HepG2 (cell line): ENCODE data around the gene SSC4D. TPM values are rescaled to one million over a fixed set of nuclear protein-coding genes. Genes with fewer than 3 reads are reported as not detected.

Experiments used
- ATAC-seq: fragments of 200-7000 bp; cut with Tn5 transposase; 3 replicates; pipeline ENCODE4 v1.9.1; 2020; ENCODE audit warnings: mild to moderate bottlenecking, moderate library complexity
- BruUV-seq: library from RNA; stranded (reverse); fragments of 400-500 nt; replicated peaks from 2 replicates; lab custom pipeline; 2021; lab: Mats Ljungman, UMichigan
- CTCF ChIA-PET: fragments of 300-600 bp; formaldehyde crosslinking; extraction: SDS; loops from one replicate; lab custom pipeline; 2021; ENCODE audit warnings: low total read pairs, inconsistent platforms, low intra/inter-chr PET ratio; lab: Yijun Ruan, JAX
- POLR2A ChIA-PET: fragments of 350-600 bp; sonication (Branson Sonifier 250); formaldehyde crosslinking; loops from one replicate; lab custom pipeline; 2020; ENCODE audit warnings: antibody characterized with exemption, inconsistent platforms; lab: Yijun Ruan, JAX
- DNase-seq: peaks from one replicate; pipeline ENCODE4 v3.0.0-alpha.2; 2015; ENCODE audit warnings: low spot score
- FAIRE-seq: peaks from 3 replicates; lab custom pipeline; 2011; peaks lifted over from hg19 to GRCh38; lab: Jason Lieb, UNC
- H2AFZ ChIP-seq: one replicate; pipeline ENCODE4 v1.6.1; 2011; ENCODE audit warnings: low read length, inconsistent platforms
- H3K27ac ChIP-seq: fragments of 300-600 bp; 3 replicates; pipeline ENCODE4 v1.8.0; 2011; ENCODE audit warnings: mixed run types, mild to moderate bottlenecking, mixed read lengths, low read length, inconsistent platforms; ENCODE audit not compliant: insufficient read depth; ENCODE audit errors: extremely low read length
- H3K27me3 ChIP-seq, 2 experiments: fragments of 200-600 bp in 1 of 2; 2 replicates in 1 of 2; 3 replicates in 1 of 2; pipeline versions ENCODE4 v1.6.0 to v1.8.0; 2011; ENCODE audit warnings: low read length in 2 of 2, mild to moderate bottlenecking in 2 of 2, moderate library complexity in 2 of 2, inconsistent platforms in 1 of 2; ENCODE audit not compliant: insufficient read depth in 2 of 2, control insufficient read depth in 1 of 2
- H3K36me3 ChIP-seq, 2 experiments: fragments of 200-600 bp in 1 of 2; replicated peaks in 1 of 2; 2 replicates in 1 of 2; 3 replicates in 1 of 2; pipeline versions ENCODE4 v1.5.1 to v1.8.0; 2011; ENCODE audit warnings: low read length in 2 of 2, inconsistent platforms in 1 of 2; ENCODE audit not compliant: insufficient read depth in 2 of 2, control insufficient read depth in 1 of 2
- H3K4me1 ChIP-seq: 2 replicates; pipeline ENCODE4 v1.5.1; 2012; ENCODE audit warnings: low read length, inconsistent platforms; ENCODE audit not compliant: insufficient read depth
- H3K4me2 ChIP-seq: 2 replicates; pipeline ENCODE4 v1.6.0; 2011; ENCODE audit warnings: low read depth, low read length, inconsistent platforms
- H3K4me3 ChIP-seq, 3 experiments: fragments of 200-600 bp in 1 of 3; sonication (generic), shearing (Covaris generic) in 1 of 3; replicated peaks in 1 of 3; 2 replicates each; pipeline ENCODE4 v1.5.1; 2011 to 2016; ENCODE audit warnings: low read length in 3 of 3, inconsistent platforms in 2 of 3, low read depth in 2 of 3, mild to moderate bottlenecking in 2 of 3, control low read depth in 1 of 3, mixed read lengths in 1 of 3; ENCODE audit not compliant: insufficient read depth in 1 of 3
- H3K79me2 ChIP-seq: one replicate; pipeline ENCODE4 v1.6.1; 2011; ENCODE audit warnings: low read length, inconsistent platforms; ENCODE audit not compliant: insufficient read depth
- H3K9ac ChIP-seq: 2 replicates; pipeline ENCODE4 v1.6.0; 2011; ENCODE audit warnings: mild to moderate bottlenecking, low read depth, low read length, inconsistent platforms; ENCODE audit not compliant: insufficient read depth
- H3K9me3 ChIP-seq: 2 replicates; pipeline ENCODE4 v1.5.1; 2012; ENCODE audit warnings: mild to moderate bottlenecking, low read length
- H4K20me1 ChIP-seq: 2 replicates; pipeline ENCODE4 v1.6.0; 2011; ENCODE audit warnings: inconsistent platforms, mild to moderate bottlenecking, low read length, moderate library complexity; ENCODE audit not compliant: insufficient read depth
- CENPT ChIP-seq: sonication (generic); formaldehyde crosslinking; IDR thresholded peaks from 2 replicates; pipeline ENCODE4 v1.8.0; 2022; ENCODE audit warnings: low read depth, mild to moderate bottlenecking, moderate library complexity, missing genetic modification reagents
- EZH2 ChIP-seq: conservative IDR thresholded peaks from 2 replicates; pipeline ENCODE4 v1.6.1; 2012; ENCODE audit warnings: mild to moderate bottlenecking, low read depth, low read length, moderate library complexity
- IRF2 ChIP-seq: IDR thresholded peaks from 2 replicates; pipeline ENCODE4 v1.6.1; 2018; ENCODE audit warnings: missing genetic modification reagents, missing compliant biosample characterization
- KDM4B ChIP-seq: sonication (generic); formaldehyde crosslinking; IDR thresholded peaks from 2 replicates; pipeline ENCODE4 v1.4.0; 2020; ENCODE audit warnings: missing genetic modification reagents
- KLF16 ChIP-seq, 2 experiments: sonication (generic) in 1 of 2; formaldehyde crosslinking in 1 of 2; IDR thresholded peaks; 2 replicates each; pipeline versions ENCODE4 v1.6.1 to v1.8.0; 2016 to 2023; ENCODE audit warnings: missing genetic modification reagents in 2 of 2, missing compliant biosample characterization in 1 of 2
- LBX2 ChIP-seq: sonication (generic); formaldehyde crosslinking; IDR thresholded peaks from 2 replicates; pipeline ENCODE4 v1.5.0; 2020; ENCODE audit warnings: missing genetic modification reagents, mild to moderate bottlenecking, borderline replicate concordance
- NFYB ChIP-seq: sonication (generic); formaldehyde crosslinking; IDR thresholded peaks from 2 replicates; pipeline ENCODE4 v1.4.0; 2020; ENCODE audit warnings: missing genetic modification reagents
- NFYC ChIP-seq: IDR thresholded peaks from 2 replicates; pipeline ENCODE4 v1.6.1; 2016; ENCODE audit warnings: missing genetic modification reagents, missing compliant biosample characterization
- ZFY ChIP-seq: sonication (generic); formaldehyde crosslinking; IDR thresholded peaks from 2 replicates; pipeline ENCODE4 v1.4.0; 2020; ENCODE audit warnings: missing genetic modification reagents
- ZNF121 ChIP-seq: sonication (generic); formaldehyde crosslinking; IDR thresholded peaks from 2 replicates; pipeline ENCODE4 v1.5.0; 2020; ENCODE audit warnings: mild to moderate bottlenecking, missing genetic modification reagents
- ZNF136 ChIP-seq: sonication (generic); formaldehyde crosslinking; IDR thresholded peaks from 2 replicates; pipeline ENCODE4 v1.8.1; 2022; ENCODE audit warnings: low read depth, mild to moderate bottlenecking, moderate library complexity, missing genetic modification reagents
- ZNF230 ChIP-seq: sonication (generic); formaldehyde crosslinking; IDR thresholded peaks from 2 replicates; pipeline ENCODE4 v1.4.0; 2020; ENCODE audit warnings: mild to moderate bottlenecking, missing genetic modification reagents
- ZNF737 ChIP-seq: sonication (generic); formaldehyde crosslinking; IDR thresholded peaks from 2 replicates; pipeline ENCODE4 v1.5.0; 2020; ENCODE audit warnings: missing genetic modification reagents, mild to moderate bottlenecking, borderline replicate concordance
- ZNF770 ChIP-seq: sonication (generic); formaldehyde crosslinking; IDR thresholded peaks from 2 replicates; pipeline ENCODE4 v1.5.0; 2020; ENCODE audit warnings: mild to moderate bottlenecking, missing genetic modification reagents
- ZSCAN20 ChIP-seq: sonication (generic); formaldehyde crosslinking; IDR thresholded peaks from 2 replicates; pipeline ENCODE4 v1.4.0; 2020; ENCODE audit warnings: missing genetic modification reagents, mild to moderate bottlenecking, borderline replicate concordance
- WGBS: methylation state at CpG from one replicate; pipeline ENCODE4 v1.1.6; 2017; ENCODE audit warnings: low lambda C conversion rate; 5-methylcytosine and 5-hydroxymethylcytosine counted together
- in situ Hi-C: cut with HindIII; loops from 2 replicates; pipeline ENCODE4 v1.10.0; 2017; ENCODE audit warnings: low pct_unique_long_range_greater_than_20kb; ENCODE audit not compliant: extremely low pct_ligation_motif_present
- intact Hi-C: fragments of 100-400 bp; cut with micrococcal nuclease; formaldehyde crosslinking; loops from one replicate; pipeline ENCODE4 v1.10.0; 2022; ENCODE audit not compliant: unreplicated experiment
- polyA plus RNA-seq, 8 experiments: library from polyadenylated mRNA; depleted of rRNA in 3 of 8; stranded (reverse) in 7 of 8; unstranded in 1 of 8; fragments of >200 nt; fragmentation: Illumina TruSeq in 4 of 8; extraction: Trizol in 4 of 8; gene quantifications; 2 replicates each; pipeline versions ENCODE4 v1.2.1 to v1.2.3, GENCODE V29; 2011 to 2016; ENCODE audit warnings: low read depth in 4 of 8, missing spikeins in 1 of 8, mixed read lengths in 1 of 8; ENCODE audit not compliant: insufficient read depth in 1 of 8
- total RNA-seq, 5 experiments: library from RNA; depleted of rRNA; stranded (reverse); fragments of >200 nt; fragmentation: Illumina TruSeq; extraction: Trizol; gene quantifications; 2 replicates each; pipeline ENCODE4 v1.2.3, GENCODE V29; 2016; ENCODE audit warnings: low read depth in 1 of 5
- TF ChIP-seq, protein P1 (sequence below): sonication (generic); formaldehyde crosslinking; IDR thresholded peaks from 2 replicates; pipeline ENCODE4 v1.5.1; 2020; ENCODE audit warnings: missing genetic modification reagents, mild to moderate bottlenecking, borderline replicate concordance
- TF ChIP-seq, protein P2 (sequence below): sonication (generic); formaldehyde crosslinking; IDR thresholded peaks from 2 replicates; pipeline ENCODE4 v1.5.0; 2020; ENCODE audit warnings: mild to moderate bottlenecking, missing genetic modification reagents, moderate library complexity

Gene SSC4D
- total and polyA plus RNA-seq, 2 of the 13 experiments (the other 11 are each of a cell fraction or from before 2014, with no cell fraction given) = 33.3 to 63.8 TPM

DNA sequence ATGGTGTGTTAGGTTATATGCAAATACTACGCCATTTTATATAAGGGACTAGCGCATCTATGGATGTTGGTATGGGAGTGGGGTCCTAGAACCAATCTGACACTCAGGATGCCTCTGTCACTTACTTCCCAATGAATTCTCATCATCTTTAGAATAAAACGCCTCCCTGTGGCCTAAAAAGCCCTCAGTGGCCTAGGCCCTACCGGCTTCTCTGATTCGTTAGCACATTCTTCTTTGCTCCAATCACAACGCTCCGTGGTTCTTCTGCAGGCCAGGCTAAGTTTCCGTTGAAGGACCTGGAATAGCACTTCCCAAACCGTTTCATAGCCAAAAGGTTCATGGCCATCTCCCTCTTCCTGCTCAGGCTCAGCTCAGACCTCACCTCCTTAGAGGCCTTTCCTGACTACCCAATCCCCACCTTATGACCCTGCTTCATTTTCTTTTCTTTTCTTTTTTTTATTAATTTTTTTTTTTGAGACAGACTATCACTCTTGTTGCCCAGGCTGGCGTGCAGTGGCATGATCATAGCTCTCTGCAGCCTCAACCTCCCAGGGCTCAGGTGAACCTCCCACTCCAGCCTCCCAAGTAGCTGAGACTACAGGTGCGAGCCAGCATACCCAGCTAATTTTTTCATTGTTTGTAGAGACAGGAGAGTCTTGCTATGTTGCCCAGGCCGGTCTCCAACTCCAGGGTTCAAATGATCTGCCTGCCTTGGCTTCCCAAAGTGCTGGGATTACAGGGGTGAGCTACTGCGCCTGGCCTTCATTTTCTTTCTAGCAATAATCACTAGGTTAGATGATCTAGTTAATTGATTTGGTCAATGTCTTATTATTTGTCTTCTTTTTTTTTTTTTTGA is 26.2 kb downstream of the SSC4D start:
- intact Hi-C loops (loop anchor here (1.0 kb wide), 1 partner anchor 65 kb away; no protein-coding TSS in a partner anchor), in situ Hi-C loops (no loop called here)
- peak; percentile 15 for FAIRE-seq
- peak; percentile 64 for DNase-seq
- peak; percentile 30 for ATAC-seq
- no TSS peak for BruUV-seq
- 57% methylated on average over 13 of the region's 13 CpGs for WGBS
- Histone ChIP-seq H3K4me2 (peak overlapping the region; percentile 39), H3K27me3 (no peaks in the 10 kb centered on the region), H2AFZ (no peak overlapping the region), H3K27ac (no peak overlapping the region), H4K20me1 (no peaks in the 10 kb centered on the region), H3K4me3 (0 out of 6 replicates have a peak overlapping the region, but pooled peaks of 1 of the 3 experiments have one; percentile 16), H3K4me1 (peaks cover 46% of the 10 kb centered on the region), H3K9ac (no peak overlapping the region), H3K79me2 (no peaks in the 10 kb centered on the region), H3K9me3 (no peaks in the 10 kb centered on the region), H3K36me3 (no peaks in the 10 kb centered on the region)
- POLR2A ChIA-PET = interaction anchor here (1.3 to 1.4 kb wide), 2 partner anchors 9 to 25 kb away, joined by 3 to 4 read pairs; no protein-coding TSS in a partner anchor
- CTCF ChIA-PET = no interaction called here
- TF ChIP-seq NFYB (CRISPR knock-in tag) (peak; percentile 79), ZNF770 (CRISPR knock-in tag) (peak; percentile 42; the same call in 1 of the 2 replicates), LBX2 (CRISPR knock-in tag) (no peak), NFYC (CRISPR knock-in tag) (peak; percentile 80), ZFY (CRISPR knock-in tag) (peak; percentile 18; the same call in 1 of the 2 replicates), ZNF737 (no peak), ZSCAN20 (CRISPR knock-in tag) (no peak), KLF16 (CRISPR knock-in tag; IDR thresholded peaks at IDR 0.05) (no peak), IRF2 (CRISPR knock-in tag) (no peak), ZNF230 (no peak), EZH2 (no peak), KDM4B (CRISPR knock-in tag) (no peak), ZNF121 (CRISPR knock-in tag) (peak; percentile 25; the same call in 1 of the 2 replicates), CENPT (CRISPR knock-in tag) (no peak), ZNF136 (CRISPR knock-in tag) (no peak)
- TF ChIP-seq, protein P1, sequence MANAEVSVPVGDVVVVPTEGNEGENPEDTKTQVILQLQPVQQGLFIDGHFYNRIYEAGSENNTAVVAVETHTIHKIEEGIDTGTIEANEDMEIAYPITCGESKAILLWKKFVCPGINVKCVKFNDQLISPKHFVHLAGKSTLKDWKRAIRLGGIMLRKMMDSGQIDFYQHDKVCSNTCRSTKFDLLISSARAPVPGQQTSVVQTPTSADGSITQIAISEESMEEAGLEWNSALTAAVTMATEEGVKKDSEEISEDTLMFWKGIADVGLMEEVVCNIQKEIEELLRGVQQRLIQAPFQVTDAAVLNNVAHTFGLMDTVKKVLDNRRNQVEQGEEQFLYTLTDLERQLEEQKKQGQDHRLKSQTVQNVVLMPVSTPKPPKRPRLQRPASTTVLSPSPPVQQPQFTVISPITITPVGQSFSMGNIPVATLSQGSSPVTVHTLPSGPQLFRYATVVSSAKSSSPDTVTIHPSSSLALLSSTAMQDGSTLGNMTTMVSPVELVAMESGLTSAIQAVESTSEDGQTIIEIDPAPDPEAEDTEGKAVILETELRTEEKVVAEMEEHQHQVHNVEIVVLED (CRISPR knock-in tag) = no peak
- TF ChIP-seq, protein P2, sequence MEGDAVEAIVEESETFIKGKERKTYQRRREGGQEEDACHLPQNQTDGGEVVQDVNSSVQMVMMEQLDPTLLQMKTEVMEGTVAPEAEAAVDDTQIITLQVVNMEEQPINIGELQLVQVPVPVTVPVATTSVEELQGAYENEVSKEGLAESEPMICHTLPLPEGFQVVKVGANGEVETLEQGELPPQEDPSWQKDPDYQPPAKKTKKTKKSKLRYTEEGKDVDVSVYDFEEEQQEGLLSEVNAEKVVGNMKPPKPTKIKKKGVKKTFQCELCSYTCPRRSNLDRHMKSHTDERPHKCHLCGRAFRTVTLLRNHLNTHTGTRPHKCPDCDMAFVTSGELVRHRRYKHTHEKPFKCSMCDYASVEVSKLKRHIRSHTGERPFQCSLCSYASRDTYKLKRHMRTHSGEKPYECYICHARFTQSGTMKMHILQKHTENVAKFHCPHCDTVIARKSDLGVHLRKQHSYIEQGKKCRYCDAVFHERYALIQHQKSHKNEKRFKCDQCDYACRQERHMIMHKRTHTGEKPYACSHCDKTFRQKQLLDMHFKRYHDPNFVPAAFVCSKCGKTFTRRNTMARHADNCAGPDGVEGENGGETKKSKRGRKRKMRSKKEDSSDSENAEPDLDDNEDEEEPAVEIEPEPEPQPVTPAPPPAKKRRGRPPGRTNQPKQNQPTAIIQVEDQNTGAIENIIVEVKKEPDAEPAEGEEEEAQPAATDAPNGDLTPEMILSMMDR (CRISPR knock-in tag) = peak; percentile 48
